ENCODE results near the gene EIF5AL1. TPM values are rescaled to one million over a fixed set of nuclear protein-coding genes. Genes with fewer than 3 reads are reported as not detected.

EIF5AL1 gene
- total and polyA plus RNA-seq, 3 experiments from 2014 or later, result 0.16 to 2.9 (median 2.6) TPM

DNA sequence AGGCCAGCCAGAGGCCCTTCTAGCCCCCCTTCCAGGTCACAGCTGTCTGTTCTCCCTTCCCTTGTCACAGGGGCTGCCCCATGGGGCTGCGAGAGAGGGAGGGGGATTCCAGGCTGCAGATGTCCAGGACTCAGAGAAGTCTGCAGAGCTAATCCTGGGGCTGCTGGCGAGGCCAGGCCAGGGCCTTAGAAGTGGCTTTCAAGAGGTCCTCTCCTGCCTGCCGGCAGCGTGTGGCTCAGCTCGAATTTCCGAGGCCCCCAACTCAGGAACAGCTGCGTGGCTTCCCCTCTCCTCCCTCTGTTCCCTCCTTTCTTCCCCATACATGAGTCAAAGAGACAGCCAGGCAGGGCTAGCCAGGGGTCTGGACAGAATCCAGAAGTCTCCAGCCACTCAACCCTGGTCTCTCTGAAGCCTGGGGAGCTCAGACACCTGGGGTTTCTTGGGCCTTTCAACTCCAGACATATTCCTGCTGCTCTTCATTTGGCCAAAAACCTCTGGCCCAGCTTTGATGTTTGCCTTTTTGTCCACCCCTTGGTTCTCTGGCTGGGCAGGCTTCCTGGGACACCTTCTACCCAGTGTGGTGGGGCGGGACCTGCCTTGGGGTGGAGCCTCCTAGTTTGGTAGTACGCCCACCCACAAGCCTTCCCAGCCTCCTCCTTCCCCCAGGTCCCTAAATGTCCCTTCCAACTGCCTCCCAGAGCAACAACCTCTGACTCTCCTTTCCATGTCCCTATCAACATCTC, 21.8 kb upstream of the EIF5AL1 start:
- ChIA-PET CTCF (interaction anchor here (2.1 kb wide), 1 partner anchor 116 kb away, joined by 6 read pairs; no protein-coding TSS in a partner anchor), POLR2A (no interaction called here)
- Mint-ChIP-seq H3K9me3 (no peaks in the 10 kb centered on the region), H3K27ac (no peak overlapping the region), H3K27me3 (peaks cover 5 to 12% of the 10 kb centered on the region in 2 donors), H3K4me1 (no peaks in the 10 kb centered on the region), H3K36me3 (no peaks in the 10 kb centered on the region), H3K4me3 (no peak overlapping the region)
- Histone ChIP-seq H3K36me3 (ENCODE audit: insufficient read depth, low read length) (no peaks in the 10 kb centered on the region), H3K4me3 (ENCODE audit: low read length) (no peak overlapping the region), H3K27me3 (ENCODE audit: insufficient read depth, low read length, poor library complexity, severe bottlenecking) (no peaks in the 10 kb centered on the region), H3K27ac (ENCODE audit: low read depth, low read length) (no peak overlapping the region), H3K4me1 (ENCODE audit: insufficient read depth, low read length) (no peaks in the 10 kb centered on the region), H3K9me3 (ENCODE audit: low read length) (no peaks in the 10 kb centered on the region)
- DNase-seq, result no peak

DNA sequence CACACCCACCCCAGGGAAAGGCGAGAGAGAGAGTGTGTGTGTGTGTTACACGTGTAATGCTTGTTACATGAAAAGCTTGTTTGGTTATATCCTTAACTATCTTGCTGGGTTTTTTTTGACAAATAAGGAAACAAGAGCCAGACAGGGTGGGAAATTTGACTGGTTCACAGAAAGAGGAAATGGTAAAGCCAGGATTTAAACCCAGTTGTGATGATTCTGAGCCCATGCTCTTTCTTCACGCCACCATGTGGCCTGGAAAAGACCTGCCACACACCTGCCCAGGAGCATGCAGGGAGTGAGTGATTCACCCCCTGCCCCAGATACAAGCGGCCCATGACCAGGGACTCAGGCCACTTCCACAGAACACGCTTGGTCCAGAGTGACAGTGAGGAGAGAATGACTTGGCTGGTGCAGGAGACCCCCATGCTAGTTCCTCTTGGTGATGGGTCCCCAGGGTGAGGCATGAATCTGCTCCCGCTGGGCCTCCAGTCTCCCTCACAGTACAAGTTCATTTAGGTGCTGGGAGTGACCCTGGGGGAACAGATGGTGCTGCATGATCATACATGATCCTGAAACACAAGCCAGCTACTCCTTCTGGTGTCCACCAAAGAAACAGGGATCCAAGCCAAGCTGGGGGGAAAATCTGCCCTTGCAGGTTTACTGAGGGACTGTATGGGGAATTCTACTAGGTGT, 21.0 kb upstream of the EIF5AL1 start:
- ChIA-PET POLR2A (no interaction called here), CTCF (interaction anchor here (2.1 kb wide), 1 partner anchor 117 kb away, joined by 6 read pairs; no protein-coding TSS in a partner anchor)
- Histone ChIP-seq H3K9me3 (ENCODE audit: low read length) (no peaks in the 10 kb centered on the region), H3K4me1 (ENCODE audit: insufficient read depth, low read length) (no peaks in the 10 kb centered on the region), H3K27me3 (ENCODE audit: insufficient read depth, low read length, poor library complexity, severe bottlenecking) (no peaks in the 10 kb centered on the region), H3K4me3 (ENCODE audit: low read length) (no peak overlapping the region), H3K36me3 (ENCODE audit: insufficient read depth, low read length) (no peaks in the 10 kb centered on the region), H3K27ac (ENCODE audit: low read depth, low read length) (no peak overlapping the region)
- DNase-seq, result no peak
- no peaks in the 10 kb centered on the region for H3K36me3 Mint-ChIP-seq
- no peaks in the 10 kb centered on the region for H3K9me3 Mint-ChIP-seq
- peaks cover 9 to 12% of the 10 kb centered on the region in 2 donors for H3K27me3 Mint-ChIP-seq
- H3K4me3 Mint-ChIP-seq, result no peak overlapping the region
- H3K4me1 Mint-ChIP-seq, result no peaks in the 10 kb centered on the region
- H3K27ac Mint-ChIP-seq, result peak overlapping the region in 1 of 8 donors; percentile 44

DNA sequence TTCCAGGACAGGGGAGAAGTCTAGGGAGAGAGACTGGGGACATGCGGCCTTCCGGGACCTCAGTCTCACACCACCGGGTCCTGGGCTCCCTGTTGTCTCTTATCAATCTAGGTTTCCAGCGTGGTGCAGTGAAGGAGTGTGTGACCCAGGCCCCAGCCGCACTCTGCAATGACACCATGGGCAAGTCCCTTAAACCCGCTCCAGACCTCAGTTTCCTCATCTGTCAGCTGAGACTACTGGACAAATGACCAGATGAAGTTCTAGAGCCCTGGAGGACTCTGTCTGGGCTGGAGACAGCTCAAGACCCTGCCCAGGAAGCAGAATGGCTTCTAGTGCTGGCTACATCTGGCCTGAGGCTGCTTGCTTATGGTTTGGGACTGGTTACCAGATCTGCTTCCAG, 20.1 kb upstream of the EIF5AL1 start:
- ChIA-PET POLR2A (no interaction called here), CTCF (interaction anchor here (2.1 kb wide), 1 partner anchor 118 kb away, joined by 6 read pairs; no protein-coding TSS in a partner anchor)
- H3K4me1 Mint-ChIP-seq, result no peaks in the 10 kb centered on the region
- no peaks in the 10 kb centered on the region for H3K36me3 ChIP-seq (ENCODE audit: insufficient read depth, low read length)
- peaks cover 3% of the 10 kb centered on the region for H3K27me3 ChIP-seq (ENCODE audit: insufficient read depth, low read length, poor library complexity, severe bottlenecking)
- no peaks in the 10 kb centered on the region for H3K9me3 Mint-ChIP-seq
- H3K27me3 Mint-ChIP-seq, result peaks cover 6 to 14% of the 10 kb centered on the region in 2 donors
- no peaks in the 10 kb centered on the region for H3K36me3 Mint-ChIP-seq
- H3K4me1 ChIP-seq (ENCODE audit: insufficient read depth, low read length), result no peaks in the 10 kb centered on the region
- H3K9me3 ChIP-seq (ENCODE audit: low read length), result no peaks in the 10 kb centered on the region
- H3K4me3 ChIP-seq (ENCODE audit: low read length), result no peak overlapping the region
- H3K27ac ChIP-seq (ENCODE audit: low read depth, low read length), result no peak overlapping the region
- H3K4me3 Mint-ChIP-seq, result no peak overlapping the region
- DNase-seq, result no peak
- no peak overlapping the region for H3K27ac Mint-ChIP-seq

DNA sequence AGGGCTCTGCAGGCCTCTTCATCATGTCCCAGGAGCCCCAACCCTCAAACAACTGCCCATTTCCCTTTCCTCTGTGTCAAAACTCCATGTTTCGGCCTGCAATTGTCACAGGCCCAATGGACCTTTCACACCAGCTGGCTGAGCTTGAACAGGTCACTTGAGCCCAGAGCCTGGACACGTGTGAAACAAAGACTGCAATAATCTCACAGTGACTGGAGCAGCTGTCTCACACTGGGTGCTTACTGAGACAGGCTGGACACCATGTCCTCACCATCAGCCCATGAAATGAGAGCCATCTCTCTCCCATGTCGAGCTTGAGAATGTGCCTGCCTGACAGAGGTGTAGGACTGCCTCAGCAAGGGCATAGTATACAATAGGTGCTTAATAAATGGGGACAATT, 19.5 kb upstream of the EIF5AL1 start:
- Histone ChIP-seq H3K27ac (ENCODE audit: low read depth, low read length) (no peak overlapping the region), H3K4me3 (ENCODE audit: low read length) (no peak overlapping the region), H3K36me3 (ENCODE audit: insufficient read depth, low read length) (no peaks in the 10 kb centered on the region), H3K27me3 (ENCODE audit: insufficient read depth, low read length, poor library complexity, severe bottlenecking) (peaks cover 3% of the 10 kb centered on the region), H3K4me1 (ENCODE audit: insufficient read depth, low read length) (no peaks in the 10 kb centered on the region), H3K9me3 (ENCODE audit: low read length) (no peaks in the 10 kb centered on the region)
- CTCF ChIA-PET, result no interaction called here
- H3K36me3 Mint-ChIP-seq, result no peaks in the 10 kb centered on the region
- no peaks in the 10 kb centered on the region for H3K9me3 Mint-ChIP-seq
- no peak for DNase-seq
- peaks cover 9 to 19% of the 10 kb centered on the region in 2 donors for H3K27me3 Mint-ChIP-seq
- POLR2A ChIA-PET, result no interaction called here
- no peak overlapping the region for H3K4me3 Mint-ChIP-seq
- no peak overlapping the region for H3K27ac Mint-ChIP-seq
- H3K4me1 Mint-ChIP-seq, result no peaks in the 10 kb centered on the region

DNA sequence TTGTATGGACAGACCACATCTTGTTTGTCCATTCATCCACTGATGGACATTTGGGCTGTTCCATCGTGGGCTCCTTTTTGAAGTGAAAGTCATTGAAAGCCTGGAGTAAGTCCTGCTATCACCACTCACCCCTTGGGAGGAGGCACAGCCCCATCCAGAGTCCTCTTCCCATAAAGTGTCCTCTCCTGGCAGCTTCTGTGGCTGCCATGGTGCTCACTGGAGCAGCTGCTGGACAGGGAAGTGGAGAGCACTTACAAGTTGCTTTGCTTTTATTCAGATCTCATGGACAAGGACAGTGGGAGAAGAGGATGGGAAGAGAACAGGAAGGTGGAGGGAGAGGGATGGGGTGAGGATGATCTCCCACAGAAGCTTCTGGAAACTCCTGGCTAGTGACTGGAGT, 18.5 kb upstream of the EIF5AL1 start:
- no peak for DNase-seq
- H3K4me3 ChIP-seq (ENCODE audit: low read length), result no peak overlapping the region
- H3K36me3 ChIP-seq (ENCODE audit: insufficient read depth, low read length), result no peaks in the 10 kb centered on the region
- H3K4me3 Mint-ChIP-seq, result no peak overlapping the region
- H3K36me3 Mint-ChIP-seq, result no peaks in the 10 kb centered on the region
- POLR2A ChIA-PET, result no interaction called here
- H3K27ac Mint-ChIP-seq, result peak overlapping the region in 1 of 8 donors; percentile 40
- CTCF ChIA-PET, result interaction anchor here (1.0 kb wide), 1 partner anchor 119 kb away, joined by 3 read pairs; no protein-coding TSS in a partner anchor
- H3K9me3 Mint-ChIP-seq, result no peaks in the 10 kb centered on the region
- no peak overlapping the region for H3K27ac ChIP-seq (ENCODE audit: low read depth, low read length)
- H3K27me3 ChIP-seq (ENCODE audit: insufficient read depth, low read length, poor library complexity, severe bottlenecking), result peaks cover 3% of the 10 kb centered on the region
- no peaks in the 10 kb centered on the region for H3K9me3 ChIP-seq (ENCODE audit: low read length)
- H3K27me3 Mint-ChIP-seq, result peaks cover 14 to 27% of the 10 kb centered on the region in 2 donors
- no peaks in the 10 kb centered on the region for H3K4me1 Mint-ChIP-seq
- no peaks in the 10 kb centered on the region for H3K4me1 ChIP-seq (ENCODE audit: insufficient read depth, low read length)

DNA sequence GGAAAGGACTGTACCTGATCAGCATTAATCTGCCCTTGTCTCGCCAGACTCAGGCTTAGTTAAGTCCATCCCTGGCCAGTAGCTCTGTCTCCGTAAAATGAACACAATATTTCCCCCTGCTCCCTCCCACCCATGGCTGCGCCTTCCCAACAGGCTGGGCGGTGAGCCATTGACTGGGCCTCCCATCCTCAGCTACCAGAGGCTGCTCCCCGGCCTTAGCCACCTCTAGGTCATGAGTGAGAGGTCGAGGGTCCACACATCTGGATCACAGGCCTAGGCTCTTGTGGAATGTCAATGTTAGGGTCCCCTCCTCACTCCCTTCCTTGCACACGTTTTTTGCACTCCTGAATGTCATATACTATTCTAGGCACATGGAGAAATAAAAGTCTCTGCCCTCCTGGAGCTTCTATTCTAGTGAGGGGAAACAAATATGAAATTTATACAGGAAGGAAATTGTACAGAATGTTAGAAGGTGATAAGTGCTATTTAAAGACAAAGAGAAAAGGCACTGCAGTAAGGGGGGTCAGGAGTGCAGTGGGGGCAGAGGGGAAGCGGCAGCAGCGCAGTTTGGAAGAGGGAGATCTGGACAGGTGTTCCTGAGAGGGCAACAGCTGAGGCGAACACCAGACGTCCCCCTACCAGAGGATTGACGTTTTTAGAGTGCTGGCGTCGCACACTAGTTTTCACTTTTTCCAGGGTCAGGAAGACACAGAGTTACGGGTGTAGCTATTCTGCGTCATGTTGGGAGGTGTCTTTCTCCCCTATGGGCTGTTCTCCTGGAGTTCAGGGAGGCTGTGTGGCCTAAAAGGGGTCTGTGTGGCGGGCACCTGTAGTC, 17.2 kb upstream of the EIF5AL1 start:
- no peak overlapping the region for H3K27ac ChIP-seq (ENCODE audit: low read depth, low read length)
- no peaks in the 10 kb centered on the region for H3K36me3 ChIP-seq (ENCODE audit: insufficient read depth, low read length)
- H3K9me3 ChIP-seq (ENCODE audit: low read length), result no peaks in the 10 kb centered on the region
- Mint-ChIP-seq H3K4me1 (no peaks in the 10 kb centered on the region), H3K27ac (no peak overlapping the region), H3K36me3 (no peaks in the 10 kb centered on the region), H3K4me3 (no peak overlapping the region), H3K27me3 (peaks cover 17 to 32% of the 10 kb centered on the region in 2 donors), H3K9me3 (no peaks in the 10 kb centered on the region)
- DNase-seq, result no peak
- no peaks in the 10 kb centered on the region for H3K4me1 ChIP-seq (ENCODE audit: insufficient read depth, low read length)
- ChIA-PET POLR2A (no interaction called here), CTCF (no interaction called here)
- no peak overlapping the region for H3K4me3 ChIP-seq (ENCODE audit: low read length)
- peaks cover 3% of the 10 kb centered on the region for H3K27me3 ChIP-seq (ENCODE audit: insufficient read depth, low read length, poor library complexity, severe bottlenecking)

DNA sequence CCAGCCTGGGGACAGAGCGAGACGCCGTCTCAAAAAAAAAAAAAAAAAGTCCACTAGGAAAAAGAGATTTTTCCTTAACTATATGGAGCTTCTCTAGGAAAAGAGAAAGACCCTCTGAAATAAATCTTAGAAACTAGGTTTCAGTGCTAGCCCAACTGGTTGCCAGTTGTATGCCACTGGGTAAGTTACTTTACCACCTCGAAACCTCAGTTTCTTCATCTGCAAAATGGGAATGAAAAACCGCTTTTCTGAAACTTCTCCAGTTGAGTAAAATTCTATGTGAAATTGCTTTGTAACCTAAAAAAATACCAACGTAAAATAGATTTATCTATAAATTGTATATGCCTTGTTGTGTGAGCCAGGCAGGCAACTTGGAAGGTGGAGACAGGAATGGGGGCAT, 16.5 kb upstream of the EIF5AL1 start:
- no peaks in the 10 kb centered on the region for H3K36me3 Mint-ChIP-seq
- H3K27me3 Mint-ChIP-seq, result peaks cover 19 to 35% of the 10 kb centered on the region in 2 donors
- CTCF ChIA-PET, result interaction anchor here (0.9 kb wide), 1 partner anchor 83 kb away, joined by 3 read pairs; no protein-coding TSS in a partner anchor
- no peaks in the 10 kb centered on the region for H3K9me3 Mint-ChIP-seq
- no peak overlapping the region for H3K4me3 Mint-ChIP-seq
- H3K27me3 ChIP-seq (ENCODE audit: insufficient read depth, low read length, poor library complexity, severe bottlenecking), result peaks cover 3% of the 10 kb centered on the region
- H3K9me3 ChIP-seq (ENCODE audit: low read length), result no peaks in the 10 kb centered on the region
- no peaks in the 10 kb centered on the region for H3K36me3 ChIP-seq (ENCODE audit: insufficient read depth, low read length)
- POLR2A ChIA-PET, result no interaction called here
- H3K4me1 ChIP-seq (ENCODE audit: insufficient read depth, low read length), result no peaks in the 10 kb centered on the region
- H3K27ac Mint-ChIP-seq, result peak overlapping the region in 1 of 8 donors; percentile 84
- no peaks in the 10 kb centered on the region for H3K4me1 Mint-ChIP-seq
- DNase-seq, result no peak
- no peak overlapping the region for H3K27ac ChIP-seq (ENCODE audit: low read depth, low read length)
- no peak overlapping the region for H3K4me3 ChIP-seq (ENCODE audit: low read length)

DNA sequence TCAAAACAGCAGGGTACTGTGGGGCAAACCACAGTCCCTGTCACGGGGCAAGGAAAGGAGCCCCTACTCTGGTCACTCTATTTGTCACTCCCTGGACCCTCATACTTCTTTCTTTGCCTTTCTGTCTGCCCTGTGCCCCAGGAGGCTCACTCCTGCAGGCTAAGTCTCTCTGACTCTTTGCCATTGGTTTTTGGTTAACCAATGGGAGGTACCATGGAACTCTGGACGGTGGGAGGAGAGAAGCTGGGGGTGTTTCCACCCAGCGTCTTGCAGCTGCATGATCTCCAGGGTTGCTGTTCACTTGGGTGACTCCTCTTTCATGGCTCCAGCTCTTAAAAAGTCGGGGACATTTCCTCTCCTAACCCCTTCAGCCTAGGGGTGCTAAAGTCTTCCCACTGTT, 15.4 kb upstream of the EIF5AL1 start:
- Histone ChIP-seq H3K27ac (ENCODE audit: low read depth, low read length) (no peak overlapping the region), H3K27me3 (ENCODE audit: insufficient read depth, low read length, poor library complexity, severe bottlenecking) (peaks cover 3% of the 10 kb centered on the region), H3K9me3 (ENCODE audit: low read length) (no peaks in the 10 kb centered on the region), H3K36me3 (ENCODE audit: insufficient read depth, low read length) (no peaks in the 10 kb centered on the region), H3K4me1 (ENCODE audit: insufficient read depth, low read length) (no peaks in the 10 kb centered on the region), H3K4me3 (ENCODE audit: low read length) (no peak overlapping the region)
- DNase-seq, result no peak
- ChIA-PET POLR2A (no interaction called here), CTCF (no interaction called here)
- Mint-ChIP-seq H3K9me3 (no peaks in the 10 kb centered on the region), H3K4me3 (no peak overlapping the region), H3K36me3 (no peaks in the 10 kb centered on the region), H3K4me1 (no peaks in the 10 kb centered on the region), H3K27me3 (peaks cover 19 to 41% of the 10 kb centered on the region in 2 donors), H3K27ac (no peak overlapping the region)

Measured in CD8-positive, alpha-beta memory T cell (primary cell).